ENCODE data around the gene NBEAL2.
A peak's percentile ranks its signal among the peaks of the same experiment; 100 is the strongest.

Gene NBEAL2

GRCh38 chr3:46988616-46989015 lies 9.2 kb downstream of the NBEAL2 start:
- DNase-seq, result no peak

GRCh38 chr3:46989146-46989810 lies 9.8 kb downstream of the NBEAL2 start:
- no peak for DNase-seq

- DNase-seq, result no peak
Observed at GRCh38 chr3:46990573-46991374, 11.3 kb downstream of the NBEAL2 start.

GRCh38 chr3:46991406-46992165 lies 12.1 kb downstream of the NBEAL2 start:
- DNase-seq, result no peak

- DNase-seq, result no peak
Observed at GRCh38 chr3:46992231-46992630, 12.8 kb downstream of the NBEAL2 start.

DNA sequence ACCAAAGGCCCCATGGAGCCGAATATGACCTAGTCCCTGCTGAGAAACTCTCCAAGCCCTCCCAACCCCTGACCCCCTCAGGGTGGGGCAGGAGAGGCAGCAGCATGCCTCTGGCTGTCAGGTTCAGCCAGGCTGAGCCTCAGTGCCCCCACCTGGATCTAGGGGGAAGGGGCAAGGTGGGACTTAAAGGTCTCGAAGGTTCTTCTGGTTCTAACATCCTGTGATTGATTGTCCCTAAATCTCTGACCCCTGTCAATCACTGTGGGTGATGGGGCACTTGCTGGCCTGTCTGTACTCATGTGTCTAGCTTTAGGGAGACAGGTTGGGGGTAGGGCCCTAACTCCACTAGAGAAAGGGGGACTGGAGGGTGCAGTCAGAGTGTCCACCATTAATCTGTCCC lies 13.8 kb downstream of the NBEAL2 start:
- no peak for DNase-seq

GRCh38 chr3:46993986-46994385 lies 14.5 kb downstream of the NBEAL2 start:
- no peak for DNase-seq

DNA sequence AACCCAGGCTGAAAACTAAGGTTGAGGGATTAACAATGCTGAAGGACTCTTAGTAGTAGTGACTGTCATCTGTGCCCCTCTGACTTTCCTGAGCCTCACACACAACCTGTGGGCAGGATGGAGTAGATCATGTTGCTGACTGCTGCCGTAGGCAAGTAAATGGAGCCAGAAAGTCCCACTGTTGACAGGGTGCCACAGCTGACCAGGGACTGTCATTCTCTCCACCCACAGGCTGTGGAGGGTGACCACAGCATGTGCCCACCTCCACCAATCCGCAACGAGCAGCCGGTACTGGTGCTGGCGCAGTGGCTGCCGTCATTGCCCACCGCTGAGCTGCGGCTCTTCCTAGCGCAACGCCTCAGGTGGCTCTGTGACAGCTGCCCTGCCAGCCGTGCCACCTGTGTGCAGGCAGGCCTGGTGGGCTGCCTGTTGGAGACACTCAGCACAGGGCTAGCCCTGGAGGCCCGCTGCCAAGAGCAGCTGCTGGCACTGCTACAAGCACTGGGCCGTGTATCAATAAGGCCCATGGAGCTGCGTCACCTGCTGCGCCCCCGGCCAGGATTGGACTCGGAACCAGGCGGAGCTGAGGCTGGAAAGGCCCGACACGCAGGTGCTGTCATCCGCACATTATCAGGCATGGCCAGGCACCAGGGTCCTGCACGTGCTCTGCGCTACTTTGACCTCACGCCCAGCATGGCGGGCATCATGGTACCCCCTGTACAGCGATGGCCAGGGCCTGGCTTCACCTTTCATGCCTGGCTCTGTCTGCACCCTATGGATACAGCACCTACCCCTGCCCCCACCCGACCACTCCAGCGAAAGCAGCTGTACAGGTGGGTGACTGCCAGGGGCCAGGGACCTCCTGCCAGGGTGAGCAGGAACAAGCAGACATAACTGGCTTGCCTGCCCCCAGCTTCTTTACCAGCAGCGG lies 15.6 kb downstream of the NBEAL2 start:
- DNase-seq, result no peak

GRCh38 chr3:46995901-46996562 lies 16.6 kb downstream of the NBEAL2 start:
- DNase-seq, result no peak

GRCh38 chr3:46996689-46997452 lies 17.4 kb downstream of the NBEAL2 start:
- DNase-seq, result no peak

DNA sequence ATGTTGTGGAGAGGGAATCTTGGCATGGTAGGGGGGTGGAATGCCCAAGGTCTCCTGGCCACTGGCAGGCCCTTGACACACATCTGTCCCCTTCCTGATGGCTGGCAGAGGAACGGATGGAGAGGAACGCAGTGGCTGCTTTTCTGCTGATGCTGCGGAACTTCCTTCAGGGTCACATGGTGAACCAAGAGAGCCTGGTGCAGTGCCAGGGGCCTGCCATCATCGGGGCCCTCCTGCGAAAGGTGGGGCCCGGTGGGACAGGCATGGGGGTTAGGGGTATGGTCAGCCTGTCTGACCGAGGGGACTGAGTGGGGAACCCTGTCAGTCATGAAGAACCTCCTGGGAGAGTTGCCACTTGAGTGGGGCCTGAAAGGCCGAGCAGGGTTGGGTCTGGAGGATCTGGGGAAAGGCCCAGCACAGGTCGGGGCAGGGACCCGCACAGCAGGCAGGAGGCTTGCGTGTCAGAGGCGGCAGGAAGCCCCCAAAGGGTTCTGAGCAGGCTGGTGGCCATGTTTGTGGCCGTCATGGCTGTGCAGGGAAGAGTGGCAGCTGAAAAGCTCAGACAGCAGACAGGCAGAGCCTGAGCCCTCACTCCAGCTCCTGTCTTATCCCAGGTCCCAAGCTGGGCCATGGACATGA lies 18.1 kb downstream of the NBEAL2 start:
- DNase-seq, result no peak

DNA sequence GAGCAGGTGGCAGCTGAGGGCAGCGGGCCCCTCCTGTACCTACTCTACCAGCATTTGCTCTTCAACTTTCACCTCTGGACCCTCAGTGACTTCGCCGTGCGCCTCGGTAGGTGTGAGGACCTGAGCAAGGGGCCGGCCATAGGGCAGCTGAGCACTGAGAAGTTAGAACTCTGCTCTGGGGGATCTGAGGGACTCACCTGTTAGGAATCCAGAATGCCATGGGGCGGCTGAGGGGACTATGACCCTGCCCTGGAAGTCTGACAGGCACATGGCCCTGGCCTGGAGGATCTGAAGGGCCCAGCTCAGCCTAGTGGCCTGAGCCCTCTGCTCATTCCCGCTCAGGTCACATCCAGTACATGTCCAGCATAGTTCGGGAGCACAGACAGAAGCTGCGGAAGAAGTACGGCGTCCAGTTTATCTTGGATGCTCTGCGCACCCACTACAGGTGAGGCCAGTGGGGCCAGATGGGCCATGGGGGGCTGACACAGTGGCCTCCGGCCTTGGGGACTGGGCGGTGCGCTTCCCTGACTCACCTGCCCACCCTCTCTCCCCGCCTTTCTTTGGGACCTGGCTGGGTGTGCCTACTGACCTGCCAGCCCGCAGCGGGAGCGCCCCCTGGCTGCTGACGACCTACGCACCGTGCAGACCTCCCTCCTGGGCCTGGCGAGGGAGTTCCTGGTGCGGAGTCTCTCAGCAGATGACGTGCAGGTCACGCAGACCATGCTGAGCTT lies 18.8 kb downstream of the NBEAL2 start:
- DNase-seq, result peak; percentile 89

GRCh38 chr3:46998852-46999515 lies 19.5 kb downstream of the NBEAL2 start:
- no peak for DNase-seq

DNA sequence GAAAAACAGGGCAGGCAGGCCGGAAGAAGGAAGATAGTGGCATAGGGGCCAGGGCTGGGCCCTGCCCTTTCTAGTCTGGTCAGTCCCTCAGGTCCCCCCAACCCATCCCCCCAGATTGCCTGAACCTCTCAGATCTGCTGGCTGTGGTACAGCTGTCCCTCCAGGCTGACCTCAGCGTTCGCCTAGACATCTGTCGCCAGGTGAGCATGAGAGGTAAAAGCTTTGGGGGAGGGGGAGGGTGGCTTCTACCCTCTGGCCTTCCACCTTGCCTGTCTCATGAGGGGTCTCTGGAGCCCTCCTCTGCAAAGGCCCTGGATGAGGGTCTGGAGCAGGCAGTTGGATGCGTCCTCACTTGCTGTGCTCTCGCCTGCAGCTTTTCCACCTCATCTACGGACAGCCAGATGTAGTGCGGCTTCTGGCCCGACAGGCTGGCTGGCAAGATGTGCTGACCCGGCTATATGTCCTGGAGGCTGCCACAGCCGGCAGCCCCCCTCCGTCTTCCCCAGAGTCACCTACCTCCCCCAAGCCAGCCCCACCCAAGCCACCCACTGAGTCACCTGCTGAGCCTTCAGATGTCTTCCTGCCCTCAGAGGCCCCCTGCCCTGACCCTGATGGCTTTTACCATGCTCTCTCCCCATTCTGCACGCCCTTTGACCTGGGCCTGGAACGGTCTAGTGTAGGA lies 20.2 kb downstream of the NBEAL2 start:
- DNase-seq, result no peak

GRCh38 chr3:47000198-47000815 lies 20.8 kb downstream of the NBEAL2 start:
- no peak for DNase-seq

DNA sequence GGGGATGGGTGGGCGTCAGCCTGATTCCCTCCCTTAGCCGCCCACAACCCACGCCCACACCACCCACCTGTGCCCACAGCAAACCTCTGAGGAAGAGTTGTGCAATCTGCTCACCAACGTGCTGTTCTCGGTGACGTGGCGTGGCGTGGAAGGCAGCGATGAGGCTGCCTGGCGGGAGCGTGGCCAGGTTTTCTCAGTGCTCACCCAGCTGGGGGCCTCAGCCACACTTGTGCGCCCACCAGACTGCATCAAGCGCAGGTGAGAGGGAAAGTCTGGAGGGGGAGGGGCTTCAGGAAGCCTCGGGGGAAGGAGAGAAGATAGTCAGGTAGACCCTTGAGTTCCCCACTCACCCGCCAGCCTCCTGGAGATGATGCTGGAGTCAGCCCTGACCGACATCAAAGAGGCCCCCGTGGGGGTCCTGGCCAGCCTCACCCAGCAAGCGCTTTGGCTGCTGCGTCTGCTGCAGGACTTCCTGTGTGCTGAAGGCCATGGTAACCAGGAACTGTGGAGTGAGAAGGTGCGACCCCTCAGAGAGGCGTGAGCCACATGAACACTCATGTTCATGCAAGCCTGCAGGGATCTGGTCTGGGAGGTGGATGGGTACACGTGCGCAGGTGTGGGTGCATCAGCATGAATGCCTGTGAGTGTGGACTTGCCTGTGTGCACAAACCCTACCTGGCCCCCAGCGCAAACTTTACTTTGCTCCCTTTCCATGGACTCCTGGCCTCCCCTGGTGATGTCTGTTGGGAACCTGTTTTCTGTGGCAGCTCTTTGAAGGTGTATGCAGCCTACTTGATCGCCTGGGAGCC lies 21.7 kb downstream of the NBEAL2 start:
- no peak for DNase-seq

- peak; percentile 59 for DNase-seq
Observed at GRCh38 chr3:47001731-47002170, 22.3 kb downstream of the NBEAL2 start.
